ENCODE results near the gene WASF3.
"Not testable (repeated sequence)": the region's sequence is repeated elsewhere in the genome, so short reads cannot be mapped to it uniquely, and the experiment has no call there.

The WASF3 gene

GRCh38 chr13:26719356-26719945 is 162.0 kb downstream of the WASF3 start:
- no peak for DNase-seq (ENCODE audit: low read depth)

- no peak for DNase-seq (ENCODE audit: low read depth)
Observed at GRCh38 chr13:26721251-26722121, 164.0 kb downstream of the WASF3 start.

GRCh38 chr13:26722321-26722720 is 164.8 kb downstream of the WASF3 start:
- no peak for DNase-seq (ENCODE audit: low read depth)

- not testable (repeated sequence) for DNase-seq (ENCODE audit: low read depth)
Observed at GRCh38 chr13:26723620-26724019, 166.1 kb downstream of the WASF3 start.

- no peak for DNase-seq (ENCODE audit: low read depth)
Observed at GRCh38 chr13:26726684-26727083, 169.2 kb downstream of the WASF3 start.

- DNase-seq (ENCODE audit: low read depth) = no peak
Observed at GRCh38 chr13:26727122-26727521, 169.6 kb downstream of the WASF3 start.

GRCh38 chr13:26727633-26728032 is 170.2 kb downstream of the WASF3 start:
- DNase-seq (ENCODE audit: low read depth) = no peak

GRCh38 chr13:26735677-26736076 is 178.2 kb downstream of the WASF3 start:
- no peak for DNase-seq (ENCODE audit: low read depth)

Measured in GM04503 (cell line).